HepG2 (cell line): Measurements from ENCODE around the gene PTPN18. TPM values are rescaled to one million over a fixed set of nuclear protein-coding genes. Genes with fewer than 3 reads are reported as not detected.

Experiments used
- AGO1 ChIP-seq: fragments of 200-400 bp; formaldehyde crosslinking; IDR thresholded peaks from 2 replicates; pipeline ENCODE4 v1.6.1; 2017; ENCODE audit warnings: mild to moderate bottlenecking, low read depth, low read length, moderate library complexity; ENCODE audit not compliant: poor library complexity, severe bottlenecking
- GATA4 ChIP-seq: sonication (generic); IDR thresholded peaks from 2 replicates; pipeline ENCODE4 v1.6.1; 2016; ENCODE audit warnings: antibody characterized with exemption, low read depth, borderline replicate concordance
- GATAD1 ChIP-seq: IDR thresholded peaks from 2 replicates; pipeline ENCODE4 v1.6.1; 2016; ENCODE audit warnings: missing genetic modification reagents, missing compliant biosample characterization
- HMG20B ChIP-seq: conservative IDR thresholded peaks from 2 replicates; pipeline ENCODE4 v1.6.1; 2016; ENCODE audit warnings: missing genetic modification reagents, missing compliant biosample characterization
- HOXA5 ChIP-seq: sonication (generic); formaldehyde crosslinking; IDR thresholded peaks from 2 replicates; pipeline ENCODE4 v1.4.0; 2020; ENCODE audit warnings: missing genetic modification reagents
- MTF2 ChIP-seq: sonication (generic); formaldehyde crosslinking; IDR thresholded peaks from 2 replicates; pipeline ENCODE4 v1.5.0; 2020; ENCODE audit warnings: missing genetic modification reagents, borderline replicate concordance
- RFXAP ChIP-seq: sonication (generic); formaldehyde crosslinking; IDR thresholded peaks from 2 replicates; pipeline ENCODE4 v1.4.0; 2020; ENCODE audit warnings: missing genetic modification reagents, borderline replicate concordance
- SAFB2 ChIP-seq: sonication (generic); formaldehyde crosslinking; IDR thresholded peaks from 2 replicates; pipeline ENCODE4 v1.5.1; 2020; ENCODE audit warnings: missing genetic modification reagents, low read depth, mild to moderate bottlenecking, borderline replicate concordance
- SIN3A ChIP-seq: IDR thresholded peaks from 2 replicates; pipeline ENCODE4 v1.6.1; 2011; ENCODE audit warnings: low read depth, mild to moderate bottlenecking, control low read depth, low read length, borderline replicate concordance
- ZBTB38 ChIP-seq: sonication (generic); formaldehyde crosslinking; IDR thresholded peaks from 2 replicates; pipeline ENCODE4 v1.5.1; 2020; ENCODE audit warnings: mild to moderate bottlenecking, missing genetic modification reagents
- ZNF160 ChIP-seq: sonication (generic); formaldehyde crosslinking; IDR thresholded peaks from 2 replicates; pipeline ENCODE4 v1.8.0; 2022; ENCODE audit warnings: mild to moderate bottlenecking, inconsistent platforms, missing genetic modification reagents
- ZNF3 ChIP-seq: IDR thresholded peaks from 2 replicates; pipeline ENCODE4 v1.7.0; 2017; ENCODE audit warnings: inconsistent platforms
- ZNF335 ChIP-seq: sonication (generic); formaldehyde crosslinking; IDR thresholded peaks from 2 replicates; pipeline ENCODE4 v1.4.0; 2020; ENCODE audit warnings: missing genetic modification reagents
- ZNF549 ChIP-seq: sonication (generic); formaldehyde crosslinking; IDR thresholded peaks from 2 replicates; pipeline ENCODE4 v1.5.0; 2020; ENCODE audit warnings: missing genetic modification reagents
- ZNF674 ChIP-seq: sonication (generic); formaldehyde crosslinking; IDR thresholded peaks from 2 replicates; pipeline ENCODE4 v1.5.0; 2020; ENCODE audit warnings: low read depth, mild to moderate bottlenecking, missing genetic modification reagents
- ZNF746 ChIP-seq: sonication (generic); formaldehyde crosslinking; IDR thresholded peaks from 2 replicates; pipeline ENCODE4 v1.8.0; 2022; ENCODE audit warnings: mild to moderate bottlenecking, missing genetic modification reagents
- ZNF773 ChIP-seq: sonication (generic); formaldehyde crosslinking; IDR thresholded peaks from 2 replicates; pipeline ENCODE4 v1.4.0; 2020; ENCODE audit warnings: missing genetic modification reagents, borderline replicate concordance
- ZSCAN25 ChIP-seq: sonication (generic); formaldehyde crosslinking; IDR thresholded peaks from 2 replicates; pipeline ENCODE4 v1.8.0; 2022; ENCODE audit warnings: mild to moderate bottlenecking, missing genetic modification reagents
- polyA plus RNA-seq, 8 experiments: library from polyadenylated mRNA; depleted of rRNA in 3 of 8; stranded (reverse) in 7 of 8; unstranded in 1 of 8; fragments of >200 nt; fragmentation: Illumina TruSeq in 4 of 8; extraction: Trizol in 4 of 8; gene quantifications; 2 replicates each; pipeline versions ENCODE4 v1.2.1 to v1.2.3, GENCODE V29; 2011 to 2016; ENCODE audit warnings: low read depth in 4 of 8, missing spikeins in 1 of 8, mixed read lengths in 1 of 8; ENCODE audit not compliant: insufficient read depth in 1 of 8
- total RNA-seq, 5 experiments: library from RNA; depleted of rRNA; stranded (reverse); fragments of >200 nt; fragmentation: Illumina TruSeq; extraction: Trizol; gene quantifications; 2 replicates each; pipeline ENCODE4 v1.2.3, GENCODE V29; 2016; ENCODE audit warnings: low read depth in 1 of 5
- TF ChIP-seq, protein P1 (sequence below): sonication (generic); formaldehyde crosslinking; IDR thresholded peaks from 2 replicates; pipeline ENCODE4 v1.4.0; 2020; ENCODE audit warnings: missing genetic modification reagents, borderline replicate concordance
- TF ChIP-seq, protein P2 (sequence below): sonication (generic); formaldehyde crosslinking; IDR thresholded peaks from 2 replicates; pipeline ENCODE4 v1.5.0; 2020; ENCODE audit warnings: missing genetic modification reagents, mild to moderate bottlenecking, borderline replicate concordance
- TF ChIP-seq, protein P3 (sequence below): sonication (generic); formaldehyde crosslinking; IDR thresholded peaks from 2 replicates; pipeline ENCODE4 v1.8.1; 2023; ENCODE audit warnings: mild to moderate bottlenecking, moderate library complexity, missing genetic modification reagents
- TF ChIP-seq, protein P4 (sequence below): conservative IDR thresholded peaks from 2 replicates; pipeline ENCODE4 v1.6.1; 2018; ENCODE audit warnings: missing genetic modification reagents
- TF ChIP-seq, protein P5 (sequence below): sonication (generic); formaldehyde crosslinking; IDR thresholded peaks from 2 replicates; pipeline ENCODE4 v1.9.0; 2021; ENCODE audit warnings: missing genetic modification reagents, borderline replicate concordance

The PTPN18 gene
- total and polyA plus RNA-seq, 2 of the 13 experiments (the other 11 are each of a cell fraction or from before 2014, with no cell fraction given) = 14.8 to 39.6 TPM

DNA sequence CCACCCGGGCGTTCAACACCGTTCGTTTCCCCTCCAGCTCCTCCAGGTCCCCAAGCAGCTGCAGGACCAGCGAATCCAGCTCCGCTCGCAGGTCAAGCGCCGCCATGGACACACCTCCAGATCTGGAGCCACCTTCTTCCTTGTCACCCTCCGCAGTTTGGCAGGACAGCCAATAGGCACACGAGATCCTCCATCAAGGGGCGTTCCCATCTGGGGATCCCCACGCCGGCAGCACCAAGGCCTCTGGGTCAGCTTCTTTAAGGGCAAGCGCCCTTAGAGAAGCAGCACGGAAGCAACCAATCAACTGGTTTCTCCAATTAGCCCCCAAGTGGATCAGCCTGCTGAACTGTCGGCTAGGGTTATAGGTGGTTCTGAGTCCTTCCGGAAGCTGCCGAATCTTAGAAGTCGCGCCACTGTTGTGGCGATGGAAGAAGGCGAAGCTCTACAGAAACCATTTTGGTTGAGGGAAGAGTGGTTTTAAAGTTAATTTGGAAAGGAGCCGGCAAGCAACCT is 13.8 kb upstream of the PTPN18 start (continued):
- TF ChIP-seq ZNF674 (CRISPR knock-in tag) = no peak
- TF ChIP-seq ZNF160 (CRISPR knock-in tag) = no peak; the same call in 1 of the 2 replicates
- TF ChIP-seq, protein P1, sequence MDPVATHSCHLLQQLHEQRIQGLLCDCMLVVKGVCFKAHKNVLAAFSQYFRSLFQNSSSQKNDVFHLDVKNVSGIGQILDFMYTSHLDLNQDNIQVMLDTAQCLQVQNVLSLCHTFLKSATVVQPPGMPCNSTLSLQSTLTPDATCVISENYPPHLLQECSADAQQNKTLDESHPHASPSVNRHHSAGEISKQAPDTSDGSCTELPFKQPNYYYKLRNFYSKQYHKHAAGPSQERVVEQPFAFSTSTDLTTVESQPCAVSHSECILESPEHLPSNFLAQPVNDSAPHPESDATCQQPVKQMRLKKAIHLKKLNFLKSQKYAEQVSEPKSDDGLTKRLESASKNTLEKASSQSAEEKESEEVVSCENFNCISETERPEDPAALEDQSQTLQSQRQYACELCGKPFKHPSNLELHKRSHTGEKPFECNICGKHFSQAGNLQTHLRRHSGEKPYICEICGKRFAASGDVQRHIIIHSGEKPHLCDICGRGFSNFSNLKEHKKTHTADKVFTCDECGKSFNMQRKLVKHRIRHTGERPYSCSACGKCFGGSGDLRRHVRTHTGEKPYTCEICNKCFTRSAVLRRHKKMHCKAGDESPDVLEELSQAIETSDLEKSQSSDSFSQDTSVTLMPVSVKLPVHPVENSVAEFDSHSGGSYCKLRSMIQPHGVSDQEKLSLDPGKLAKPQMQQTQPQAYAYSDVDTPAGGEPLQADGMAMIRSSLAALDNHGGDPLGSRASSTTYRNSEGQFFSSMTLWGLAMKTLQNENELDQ (CRISPR knock-in tag) = no peak
- peak; percentile 67; the same call in 1 of the 2 replicates for TF ChIP-seq GATA4
- TF ChIP-seq ZNF746 = no peak
- TF ChIP-seq SAFB2 (CRISPR knock-in tag) = no peak; the same call in 1 of the 2 replicates
- TF ChIP-seq ZNF773 (CRISPR knock-in tag) = no peak
- TF ChIP-seq, protein P2, sequence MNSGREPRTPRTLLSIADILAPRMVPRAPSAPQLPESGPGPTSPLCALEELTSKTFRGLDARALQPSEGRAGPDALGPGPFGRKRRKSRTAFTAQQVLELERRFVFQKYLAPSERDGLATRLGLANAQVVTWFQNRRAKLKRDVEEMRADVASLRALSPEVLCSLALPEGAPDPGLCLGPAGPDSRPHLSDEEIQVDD = peak; percentile 29; the same call in 1 of the 2 replicates
- TF ChIP-seq, protein P3, sequence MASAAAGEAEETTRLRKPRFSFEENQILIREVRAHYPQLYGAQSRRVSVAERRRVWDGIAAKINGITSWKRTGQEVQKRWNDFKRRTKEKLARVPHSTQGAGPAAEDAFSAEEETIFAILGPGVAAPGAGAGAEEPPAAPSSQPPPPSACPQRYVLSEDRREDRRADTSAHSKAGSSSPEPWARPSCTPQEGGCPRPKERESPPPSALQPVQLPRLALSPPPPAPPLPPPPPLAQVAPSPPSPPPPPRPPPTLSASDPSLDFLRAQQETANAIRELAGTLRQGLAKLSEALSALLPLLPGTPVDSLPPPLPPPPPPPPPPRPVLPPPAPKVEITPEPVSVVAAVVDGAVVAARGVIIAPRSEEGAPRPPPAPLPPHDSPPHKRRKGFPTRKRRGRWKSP (CRISPR knock-in tag) = no peak
- no peak for TF ChIP-seq ZNF3 (CRISPR knock-in tag)
- no peak for TF ChIP-seq ZNF549 (CRISPR knock-in tag)
- TF ChIP-seq ZBTB38 (CRISPR knock-in tag) = peak; percentile 65; the same call in 1 of the 2 replicates
- no peak for TF ChIP-seq ZSCAN25
- peak; percentile 55; the same call in 1 of the 2 replicates for TF ChIP-seq GATAD1 (CRISPR knock-in tag)
- TF ChIP-seq ZNF335 = no peak
- TF ChIP-seq HMG20B (CRISPR knock-in tag) = no peak; the same call in 1 of the 2 replicates
- TF ChIP-seq, protein P4, sequence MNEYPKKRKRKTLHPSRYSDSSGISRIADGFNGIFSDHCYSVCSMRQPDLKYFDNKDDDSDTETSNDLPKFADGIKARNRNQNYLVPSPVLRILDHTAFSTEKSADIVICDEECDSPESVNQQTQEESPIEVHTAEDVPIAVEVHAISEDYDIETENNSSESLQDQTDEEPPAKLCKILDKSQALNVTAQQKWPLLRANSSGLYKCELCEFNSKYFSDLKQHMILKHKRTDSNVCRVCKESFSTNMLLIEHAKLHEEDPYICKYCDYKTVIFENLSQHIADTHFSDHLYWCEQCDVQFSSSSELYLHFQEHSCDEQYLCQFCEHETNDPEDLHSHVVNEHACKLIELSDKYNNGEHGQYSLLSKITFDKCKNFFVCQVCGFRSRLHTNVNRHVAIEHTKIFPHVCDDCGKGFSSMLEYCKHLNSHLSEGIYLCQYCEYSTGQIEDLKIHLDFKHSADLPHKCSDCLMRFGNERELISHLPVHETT (CRISPR knock-in tag) = no peak
- peak; percentile 87; the same call in 1 of the 2 replicates for TF ChIP-seq SIN3A
- no peak for TF ChIP-seq AGO1
- TF ChIP-seq HOXA5 (CRISPR knock-in tag) = no peak; the same call in none of the 2 replicates
- no peak; the same call in 1 of the 2 replicates for TF ChIP-seq RFXAP (CRISPR knock-in tag)
- TF ChIP-seq, protein P5, sequence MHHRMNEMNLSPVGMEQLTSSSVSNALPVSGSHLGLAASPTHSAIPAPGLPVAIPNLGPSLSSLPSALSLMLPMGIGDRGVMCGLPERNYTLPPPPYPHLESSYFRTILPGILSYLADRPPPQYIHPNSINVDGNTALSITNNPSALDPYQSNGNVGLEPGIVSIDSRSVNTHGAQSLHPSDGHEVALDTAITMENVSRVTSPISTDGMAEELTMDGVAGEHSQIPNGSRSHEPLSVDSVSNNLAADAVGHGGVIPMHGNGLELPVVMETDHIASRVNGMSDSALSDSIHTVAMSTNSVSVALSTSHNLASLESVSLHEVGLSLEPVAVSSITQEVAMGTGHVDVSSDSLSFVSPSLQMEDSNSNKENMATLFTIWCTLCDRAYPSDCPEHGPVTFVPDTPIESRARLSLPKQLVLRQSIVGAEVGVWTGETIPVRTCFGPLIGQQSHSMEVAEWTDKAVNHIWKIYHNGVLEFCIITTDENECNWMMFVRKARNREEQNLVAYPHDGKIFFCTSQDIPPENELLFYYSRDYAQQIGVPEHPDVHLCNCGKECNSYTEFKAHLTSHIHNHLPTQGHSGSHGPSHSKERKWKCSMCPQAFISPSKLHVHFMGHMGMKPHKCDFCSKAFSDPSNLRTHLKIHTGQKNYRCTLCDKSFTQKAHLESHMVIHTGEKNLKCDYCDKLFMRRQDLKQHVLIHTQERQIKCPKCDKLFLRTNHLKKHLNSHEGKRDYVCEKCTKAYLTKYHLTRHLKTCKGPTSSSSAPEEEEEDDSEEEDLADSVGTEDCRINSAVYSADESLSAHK (CRISPR knock-in tag) = no peak
- no peak; the same call in 1 of the 2 replicates for TF ChIP-seq MTF2
